Smooth muscle cell (in vitro differentiated cells): ENCODE data around the gene RASL10B. TPM values are rescaled to one million over a fixed set of nuclear protein-coding genes. Genes with fewer than 3 reads are reported as not detected.
"Not testable (repeated sequence)": the region's sequence is repeated elsewhere in the genome, so short reads cannot be mapped to it uniquely, and the experiment has no call there.

Experiments used
- DNase-seq: peaks from one replicate; lab custom pipeline; 2025; ENCODE audit not compliant: unreplicated experiment; lab: John Stamatoyannopoulos, UW
- H2AFZ ChIP-seq: fragments of 200-600 bp; sonication (generic); 2 replicates; pipeline ENCODE4 v1.6.0; 2016; ENCODE audit warnings: antibody characterized with exemption, low read depth, mild to moderate bottlenecking
- H3F3A ChIP-seq: fragments of 200-600 bp; sonication (generic); 2 replicates; pipeline ENCODE4 v1.6.0; 2017; ENCODE audit warnings: antibody characterized with exemption, low read depth
- H3K27ac ChIP-seq: fragments of 200-600 bp; sonication (generic); 2 replicates; pipeline ENCODE4 v1.5.1; 2016; ENCODE audit warnings: low read depth, mild to moderate bottlenecking
- H3K27me3 ChIP-seq: fragments of 200-600 bp; sonication (generic); 2 replicates; pipeline ENCODE4 v1.6.1; 2016; ENCODE audit warnings: low read depth, mild to moderate bottlenecking
- H3K36me3 ChIP-seq: fragments of 200-600 bp; sonication (generic); 2 replicates; pipeline ENCODE4 v1.5.1; 2016; ENCODE audit warnings: low read depth
- H3K4me1 ChIP-seq: fragments of 200-600 bp; sonication (generic); 2 replicates; pipeline ENCODE4 v1.5.1; 2016; ENCODE audit warnings: low read depth
- H3K4me2 ChIP-seq: fragments of 200-600 bp; sonication (generic); 2 replicates; pipeline ENCODE4 v1.6.0; 2016; ENCODE audit warnings: mild to moderate bottlenecking
- H3K4me3 ChIP-seq: fragments of 200-600 bp; sonication (generic); 2 replicates; pipeline ENCODE4 v1.5.1; 2016; ENCODE audit warnings: mild to moderate bottlenecking
- H3K79me2 ChIP-seq: fragments of 200-600 bp; sonication (generic); 2 replicates; pipeline ENCODE4 v1.6.0; 2016; ENCODE audit warnings: low read depth, mild to moderate bottlenecking
- H3K9ac ChIP-seq: fragments of 200-600 bp; sonication (generic); 2 replicates; pipeline ENCODE4 v1.6.0; 2016; ENCODE audit warnings: low read depth
- H3K9me3 ChIP-seq: fragments of 200-600 bp; sonication (generic); replicated peaks from 2 replicates; pipeline ENCODE4 v1.5.1; 2016; ENCODE audit warnings: low read depth
- H4K20me1 ChIP-seq: fragments of 200-600 bp; sonication (generic); 2 replicates; pipeline ENCODE4 v1.6.0; 2016; ENCODE audit warnings: low read depth
- CTCF ChIP-seq: fragments of 200-600 bp; sonication (generic); IDR thresholded peaks from 2 replicates; pipeline ENCODE4 v1.5.1; 2017; ENCODE audit warnings: borderline replicate concordance, mild to moderate bottlenecking, antibody characterized with exemption; ENCODE audit not compliant: insufficient read depth, poor library complexity, severe bottlenecking
- WGBS: methylation state at CpG from one replicate; pipeline ENCODE4 v1.1.7; 2016; ENCODE audit warnings: low lambda C conversion rate; 5-methylcytosine and 5-hydroxymethylcytosine counted together
- polyA plus RNA-seq: library from polyadenylated mRNA; unstranded; fragments of >200 nt; fragmentation: Nextera tagmentation; extraction: Ambion mirVana; gene quantifications from 2 replicates; pipeline ENCODE4 v1.2.1, GENCODE V29; 2016
- total RNA-seq: library from RNA; depleted of rRNA; stranded (reverse); fragments of >200 nt; gene quantifications from 2 replicates; pipeline ENCODE4 v1.2.3, GENCODE V29; 2014

The RASL10B gene
- total and polyA plus RNA-seq, 2 experiments from 2014 or later, result 8.2 to 18.6 TPM

GRCh38 chr17:35695613-35696012, 35.8 kb upstream of the RASL10B start:
- 18% methylated on average over 2 of the region's 2 CpGs for WGBS
- H3K9me3 ChIP-seq, result no peaks in the 10 kb centered on the region
- TF ChIP-seq CTCF, result no peak

GRCh38 chr17:35698800-35699199, 32.6 kb upstream of the RASL10B start:
- H3K9ac ChIP-seq, result no peak overlapping the region
- H2AFZ ChIP-seq, result no peak overlapping the region
- no peaks in the 10 kb centered on the region for H3F3A ChIP-seq
- no peaks in the 10 kb centered on the region for H3K4me1 ChIP-seq
- 85% methylated on average over 2 of the region's 2 CpGs for WGBS
- no peak overlapping the region for H3K27ac ChIP-seq
- H4K20me1 ChIP-seq, result peaks cover 68% of the 10 kb centered on the region
- no peak for DNase-seq
- no peak overlapping the region for H3K4me3 ChIP-seq
- H3K4me2 ChIP-seq, result no peak overlapping the region
- H3K9me3 ChIP-seq, result no peaks in the 10 kb centered on the region
- TF ChIP-seq CTCF, result no peak
- peaks cover 4% of the 10 kb centered on the region for H3K79me2 ChIP-seq
- no peaks in the 10 kb centered on the region for H3K27me3 ChIP-seq
- H3K36me3 ChIP-seq, result peaks cover 8% of the 10 kb centered on the region

More at GRCh38 chr17:35695613-35696012, 35.8 kb upstream of the RASL10B start:
- DNase-seq, result no peak
- Histone ChIP-seq H3K4me2 (no peak overlapping the region), H3K4me3 (no peak overlapping the region), H2AFZ (no peak overlapping the region), H3K9ac (no peak overlapping the region), H3K27me3 (no peaks in the 10 kb centered on the region), H3K4me1 (no peaks in the 10 kb centered on the region), H4K20me1 (peaks cover 56% of the 10 kb centered on the region), H3F3A (peaks cover 4% of the 10 kb centered on the region), H3K27ac (no peak overlapping the region), H3K79me2 (no peaks in the 10 kb centered on the region), H3K36me3 (peaks cover 8% of the 10 kb centered on the region)

- Histone ChIP-seq H3K9ac (no peak overlapping the region), H3K79me2 (peaks cover 4% of the 10 kb centered on the region), H3K4me3 (no peak overlapping the region), H4K20me1 (peaks cover 77% of the 10 kb centered on the region), H3K9me3 (no peaks in the 10 kb centered on the region), H3K4me1 (no peaks in the 10 kb centered on the region), H3K4me2 (no peak overlapping the region), H3F3A (no peaks in the 10 kb centered on the region), H3K27me3 (no peaks in the 10 kb centered on the region), H2AFZ (no peak overlapping the region), H3K27ac (no peak overlapping the region), H3K36me3 (peaks cover 5% of the 10 kb centered on the region)
- WGBS, result 87% methylated on average over 6 of the region's 6 CpGs
- no peak for TF ChIP-seq CTCF
- DNase-seq, result no peak
Measured at GRCh38 chr17:35700150-35700549, 31.3 kb upstream of the RASL10B start.

- H3K4me3 ChIP-seq, result no peak overlapping the region
- H3K9ac ChIP-seq, result no peak overlapping the region
- 96% methylated on average over 5 of the region's 5 CpGs for WGBS
- H3K27me3 ChIP-seq, result no peaks in the 10 kb centered on the region
- DNase-seq, result no peak
- no peak overlapping the region for H3K27ac ChIP-seq
- no peak for TF ChIP-seq CTCF
- no peak overlapping the region for H3K4me2 ChIP-seq
- no peaks in the 10 kb centered on the region for H3K9me3 ChIP-seq
- no peaks in the 10 kb centered on the region for H3F3A ChIP-seq
- peaks cover 77% of the 10 kb centered on the region for H4K20me1 ChIP-seq
- no peaks in the 10 kb centered on the region for H3K4me1 ChIP-seq
- H3K36me3 ChIP-seq, result no peaks in the 10 kb centered on the region
- H2AFZ ChIP-seq, result no peak overlapping the region
- peaks cover 4% of the 10 kb centered on the region for H3K79me2 ChIP-seq
Measured at GRCh38 chr17:35701491-35701890, 29.9 kb upstream of the RASL10B start.

- not testable (repeated sequence) for H2AFZ ChIP-seq, H3K4me1 ChIP-seq, H3K9me3 ChIP-seq, H3K9ac ChIP-seq, H3K36me3 ChIP-seq, H3K27ac ChIP-seq, DNase-seq, H3F3A ChIP-seq, H3K79me2 ChIP-seq, H3K27me3 ChIP-seq, H3K4me2 ChIP-seq, H3K4me3 ChIP-seq
- H4K20me1 ChIP-seq, result peaks cover 80% of the 10 kb centered on the region
- WGBS, result 99% methylated on average over 2 of the region's 2 CpGs
Measured at GRCh38 chr17:35703308-35703707, 28.1 kb upstream of the RASL10B start.
